HG02938 (cell line): Measurements from ENCODE around the gene NXPE2.
"Not testable (repeated sequence)": the region's sequence is repeated elsewhere in the genome, so short reads cannot be mapped to it uniquely, and the experiment has no call there.

Source experiments
- ATAC-seq: cut with Tn5 transposase; IDR thresholded peaks from one replicate; pipeline ENCODE4 v1.9.1; 2021; ENCODE audit warnings: mild to moderate bottlenecking, moderate library complexity; ENCODE audit not compliant: unreplicated experiment

Gene NXPE2

GRCh38 chr11:114678125-114679036 lies at the start of gene NXPE2:
NXPE2 (plus strand) TSS chr11:114678527; CDS start chr11:114678576, 49 bp downstream.
- ATAC-seq = no peak

GRCh38 chr11:114631445-114631965 lies 46.8 kb upstream of the NXPE2 start:
- ATAC-seq = not testable (repeated sequence)

GRCh38 chr11:114639440-114639839 lies 38.9 kb upstream of the NXPE2 start:
- not testable (repeated sequence) for ATAC-seq

GRCh38 chr11:114650661-114651060 lies 27.7 kb upstream of the NXPE2 start:
- ATAC-seq = no peak

GRCh38 chr11:114651145-114651718 lies 27.1 kb upstream of the NXPE2 start:
- ATAC-seq = no peak

- ATAC-seq = no peak
Measured at GRCh38 chr11:114653148-114653547, 25.2 kb upstream of the NXPE2 start.

GRCh38 chr11:114664641-114665040 lies 13.7 kb upstream of the NXPE2 start:
- no peak for ATAC-seq

DNA sequence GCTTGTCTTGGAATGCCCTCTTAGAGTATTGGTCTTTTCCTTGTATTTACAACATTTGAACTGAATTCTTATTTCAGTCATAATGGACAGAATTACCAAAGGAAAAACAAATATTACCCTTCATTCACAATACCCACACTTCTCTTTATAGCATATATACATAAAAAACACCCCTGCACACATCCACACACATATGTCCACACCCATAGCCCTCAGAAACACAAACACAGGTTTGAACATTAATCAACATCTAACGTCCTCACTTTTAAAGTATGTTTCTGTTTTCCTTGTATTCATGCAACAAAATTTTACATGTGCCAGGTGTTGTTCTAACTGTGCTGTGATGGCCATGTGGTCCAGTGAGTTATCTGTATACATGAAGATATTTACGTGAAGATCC lies 11.6 kb upstream of the NXPE2 start:
- no peak for ATAC-seq

DNA sequence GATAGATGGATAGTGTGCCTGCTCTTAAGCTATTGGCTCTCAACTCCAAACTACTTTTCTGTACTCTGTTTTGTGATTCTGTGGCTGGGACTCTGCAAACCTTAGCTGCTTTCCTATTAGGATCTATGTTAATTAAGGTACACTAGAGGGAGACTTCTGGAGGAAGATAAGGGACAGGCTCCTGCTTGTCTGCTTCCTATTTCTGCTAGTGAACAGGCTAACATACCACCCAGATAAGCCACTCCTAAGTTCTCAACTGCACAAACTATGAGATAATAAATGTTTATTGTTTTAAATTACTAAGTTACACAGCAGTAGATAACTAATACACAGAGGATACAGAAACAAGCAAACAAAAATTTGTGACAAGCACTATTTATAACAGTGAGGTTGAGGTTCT lies 10.2 kb upstream of the NXPE2 start:
- no peak for ATAC-seq

GRCh38 chr11:114673661-114674060 lies 4.7 kb upstream of the NXPE2 start:
- no peak for ATAC-seq

GRCh38 chr11:114679505-114679904 lies 1.2 kb downstream of the NXPE2 start:
- no peak for ATAC-seq

GRCh38 chr11:114683007-114683406 lies 4.7 kb downstream of the NXPE2 start:
- no peak for ATAC-seq

GRCh38 chr11:114684636-114685035 lies 6.3 kb downstream of the NXPE2 start:
- ATAC-seq = no peak

DNA sequence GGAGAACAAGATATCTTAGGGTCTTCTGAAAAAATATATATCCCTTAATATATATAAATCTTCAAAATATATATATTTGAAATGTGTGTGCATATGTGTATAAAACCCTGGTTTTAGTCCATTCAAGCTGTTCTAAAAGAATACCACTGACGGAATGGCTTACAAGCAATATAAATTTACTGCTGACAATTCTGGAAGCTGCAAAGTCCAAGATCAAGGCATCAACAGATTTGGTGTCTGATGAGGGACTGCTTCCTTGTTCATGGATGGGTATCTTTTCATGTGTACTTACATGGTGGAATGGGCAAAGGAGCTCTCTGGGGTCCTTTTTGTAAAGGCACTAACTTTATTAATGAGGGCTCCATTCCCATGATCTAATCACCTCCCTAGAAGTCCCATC lies 6.8 kb downstream of the NXPE2 start:
- ATAC-seq = no peak

GRCh38 chr11:114705280-114706024 lies 27.1 kb downstream of the NXPE2 start:
- no peak for ATAC-seq

DNA sequence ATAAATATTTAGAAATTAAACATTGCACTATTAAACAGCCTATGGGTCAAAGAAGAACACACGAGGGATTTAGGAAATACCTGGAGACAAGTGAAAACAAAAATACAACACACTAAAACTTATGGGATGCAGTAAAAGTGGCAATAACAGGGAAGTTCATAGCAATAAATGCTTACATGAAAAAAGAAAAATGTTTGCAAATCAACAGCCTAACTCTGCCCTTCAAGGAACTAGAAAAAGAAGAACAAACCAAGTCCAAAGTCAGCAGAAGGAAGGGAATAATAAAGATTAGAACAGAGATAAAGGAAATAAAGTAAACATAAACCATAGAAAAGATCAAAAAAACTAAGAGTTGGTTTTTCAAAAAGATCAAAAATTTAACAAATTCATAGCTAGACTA lies 31.6 kb downstream of the NXPE2 start:
- ATAC-seq = no peak

DNA sequence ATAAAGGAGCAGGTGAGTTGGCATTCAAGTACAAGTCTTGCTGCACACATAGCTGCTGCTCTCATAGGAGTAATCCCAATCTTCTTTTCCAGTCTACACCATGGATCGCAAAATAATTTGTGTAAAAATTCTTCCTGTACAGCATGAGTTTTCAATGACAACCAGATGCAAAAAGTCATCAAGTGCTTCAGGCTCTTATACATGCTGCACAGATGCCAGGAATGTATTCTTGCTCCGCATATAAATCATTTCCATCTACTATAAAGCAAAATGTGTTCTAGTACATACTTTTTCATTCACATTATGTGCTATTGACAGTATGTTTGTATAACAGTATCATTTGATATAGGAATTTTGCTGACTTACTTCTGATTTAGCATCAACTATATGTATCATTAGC lies 35.4 kb downstream of the NXPE2 start:
- no peak for ATAC-seq

- ATAC-seq = no peak
Measured at GRCh38 chr11:114719562-114719961, 41.2 kb downstream of the NXPE2 start.

GRCh38 chr11:114724916-114725524 lies 46.7 kb downstream of the NXPE2 start:
- ATAC-seq = no peak

GRCh38 chr11:114725623-114726022 lies 47.3 kb downstream of the NXPE2 start:
- ATAC-seq = no peak

GRCh38 chr11:114736806-114737205 lies 58.5 kb downstream of the NXPE2 start:
- ATAC-seq = no peak
